Activated T-helper 1 cell treated with anti-CD3 and anti-CD28 coated beads, Interleukin-12 subunit alpha, Interleukin-12 subunit beta, Interleukin-2, Interleukin-4 antibody, amounts not matched to agents 30 ng/mL and 10 ng/mL and 1 ng/mL, durations not matched to agents 14 hours and 24 hours and 36 hours (primary cell): Measurements from ENCODE around the gene IGIP. TPM values are rescaled to one million over a fixed set of nuclear protein-coding genes. Genes with fewer than 3 reads are reported as not detected.
A peak's percentile ranks its signal among the peaks of the same experiment; 100 is the strongest.

Experiments used
- DNase-seq: peaks from one replicate; pipeline ENCODE4 v3.0.0; 2021; ENCODE audit warnings: low spot score
- H3K27ac Mint-ChIP-seq: one replicate; pipeline ENCODE4 v1.8.0; 2021; ENCODE audit warnings: mild to moderate bottlenecking, mixed read lengths
- H3K27me3 Mint-ChIP-seq: one replicate; pipeline ENCODE4 v1.8.0; 2022; ENCODE audit warnings: mild to moderate bottlenecking, moderate library complexity, mixed read lengths; ENCODE audit not compliant: insufficient read depth
- H3K36me3 Mint-ChIP-seq: one replicate; pipeline ENCODE4 v1.8.0; 2021; ENCODE audit warnings: low read depth, mixed read lengths
- H3K4me1 Mint-ChIP-seq: one replicate; pipeline ENCODE4 v1.8.0; 2021; ENCODE audit warnings: low read depth, mixed read lengths
- H3K4me3 Mint-ChIP-seq: one replicate; pipeline ENCODE4 v1.8.0; 2021; ENCODE audit warnings: mild to moderate bottlenecking, moderate library complexity, mixed read lengths
- H3K9me3 Mint-ChIP-seq: one replicate; pipeline ENCODE4 v1.8.0; 2021; ENCODE audit warnings: mixed read lengths
- intact Hi-C: fragments of 100-400 bp; cut with micrococcal nuclease; formaldehyde crosslinking; loops from one replicate; pipeline ENCODE4 v1.15.1; 2024
- total RNA-seq: library from RNA; stranded (reverse); gene quantifications from 2 replicates; pipeline ENCODE4 v1.2.3, GENCODE V29; 2022

The IGIP gene
- total RNA-seq, 1 donor from 2014 or later = 2.5 TPM

- Mint-ChIP-seq H3K27me3 (peaks cover 11% of the 10 kb centered on the region), H3K4me1 (no peaks in the 10 kb centered on the region), H3K9me3 (no peaks in the 10 kb centered on the region), H3K36me3 (no peaks in the 10 kb centered on the region), H3K4me3 (no peak overlapping the region), H3K27ac (no peak overlapping the region)
- intact Hi-C loops = no loop called here
- DNase-seq = no peak
Observed at GRCh38 chr5:140165101-140165922, 39.6 kb downstream of the IGIP start.

DNA sequence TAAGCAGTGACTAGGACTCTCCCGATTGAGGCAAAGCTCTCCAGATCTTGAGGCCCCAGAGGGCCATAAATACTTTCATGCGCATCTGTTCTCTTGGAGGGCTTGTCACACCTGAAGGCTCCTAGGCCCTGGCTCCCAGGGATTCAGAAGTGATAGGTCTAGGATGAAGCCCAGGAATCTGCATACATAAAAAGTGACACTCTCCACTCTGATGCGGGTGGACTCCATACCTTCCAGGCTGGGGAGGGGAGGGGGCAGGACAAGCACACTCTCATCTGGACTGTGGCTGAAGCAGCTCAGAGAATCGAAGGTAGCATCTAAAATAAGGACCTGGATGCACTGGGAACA, 40.2 kb downstream of the IGIP start:
- Mint-ChIP-seq H3K27me3 (peaks cover 10% of the 10 kb centered on the region), H3K4me3 (no peak overlapping the region), H3K36me3 (no peaks in the 10 kb centered on the region), H3K4me1 (no peaks in the 10 kb centered on the region), H3K9me3 (no peaks in the 10 kb centered on the region), H3K27ac (no peak overlapping the region)
- no peak for DNase-seq
- intact Hi-C loops = no loop called here

- no peaks in the 10 kb centered on the region for H3K36me3 Mint-ChIP-seq
- no peaks in the 10 kb centered on the region for H3K9me3 Mint-ChIP-seq
- no peak overlapping the region for H3K27ac Mint-ChIP-seq
- DNase-seq = no peak
- no peaks in the 10 kb centered on the region for H3K4me1 Mint-ChIP-seq
- H3K4me3 Mint-ChIP-seq = no peak overlapping the region
- intact Hi-C loops = no loop called here
- peaks cover 16% of the 10 kb centered on the region for H3K27me3 Mint-ChIP-seq
Observed at GRCh38 chr5:140166911-140167310, 41.2 kb downstream of the IGIP start.

GRCh38 chr5:140168371-140168770, 42.6 kb downstream of the IGIP start:
- Mint-ChIP-seq H3K4me1 (no peaks in the 10 kb centered on the region), H3K27me3 (peaks cover 18% of the 10 kb centered on the region), H3K27ac (no peak overlapping the region), H3K9me3 (no peaks in the 10 kb centered on the region), H3K4me3 (no peak overlapping the region), H3K36me3 (no peaks in the 10 kb centered on the region)
- no peak for DNase-seq
- intact Hi-C loops = no loop called here

GRCh38 chr5:140169410-140169809, 43.7 kb downstream of the IGIP start:
- no peak for DNase-seq
- intact Hi-C loops = no loop called here
- Mint-ChIP-seq H3K9me3 (no peaks in the 10 kb centered on the region), H3K27me3 (peaks cover 21% of the 10 kb centered on the region), H3K4me1 (peaks cover 6% of the 10 kb centered on the region), H3K36me3 (no peaks in the 10 kb centered on the region), H3K4me3 (no peak overlapping the region), H3K27ac (no peak overlapping the region)

DNA sequence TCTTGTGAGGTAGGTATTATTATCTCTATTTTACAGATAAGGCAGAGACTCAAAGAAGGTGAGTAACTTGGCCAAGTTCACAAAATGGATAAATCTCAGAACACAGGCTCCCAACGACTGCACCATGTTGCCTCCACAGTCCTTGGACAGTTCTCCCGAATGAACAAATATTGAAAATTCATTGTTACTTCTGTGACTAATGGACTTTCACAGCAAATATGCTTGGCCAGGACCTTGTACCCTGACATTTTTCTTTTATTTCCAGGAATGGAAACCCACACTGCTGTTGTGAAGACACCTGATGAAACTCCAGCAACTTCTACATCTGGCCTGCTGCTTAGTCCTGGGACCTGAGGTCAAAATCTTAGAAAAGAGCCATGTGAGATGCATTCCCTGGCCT, 46.7 kb downstream of the IGIP start:
- H3K36me3 Mint-ChIP-seq = no peaks in the 10 kb centered on the region
- DNase-seq = no peak
- peaks cover 18% of the 10 kb centered on the region for H3K4me1 Mint-ChIP-seq
- H3K9me3 Mint-ChIP-seq = no peaks in the 10 kb centered on the region
- H3K4me3 Mint-ChIP-seq = no peak overlapping the region
- H3K27ac Mint-ChIP-seq = no peak overlapping the region
- H3K27me3 Mint-ChIP-seq = peaks cover 19% of the 10 kb centered on the region
- intact Hi-C loops = loop anchor here (5.0 kb wide), 1 partner anchor 1465 kb away; the partner anchor contains the start of genes HDAC3 and RELL2

GRCh38 chr5:140174014-140174413, 48.3 kb downstream of the IGIP start:
- Mint-ChIP-seq H3K4me3 (peak overlapping the region; percentile 78), H3K9me3 (no peaks in the 10 kb centered on the region), H3K27ac (peak overlapping the region; percentile 54), H3K4me1 (peaks cover 18% of the 10 kb centered on the region), H3K36me3 (no peaks in the 10 kb centered on the region), H3K27me3 (peaks cover 19% of the 10 kb centered on the region)
- intact Hi-C loops = loop anchor here (2.0 to 5.0 kb wide), 4 partner anchors 59 to 1463 kb away; partner anchors contain the start of genes HDAC3, IK, NDUFA2 and PURA
- DNase-seq = no peak

DNA sequence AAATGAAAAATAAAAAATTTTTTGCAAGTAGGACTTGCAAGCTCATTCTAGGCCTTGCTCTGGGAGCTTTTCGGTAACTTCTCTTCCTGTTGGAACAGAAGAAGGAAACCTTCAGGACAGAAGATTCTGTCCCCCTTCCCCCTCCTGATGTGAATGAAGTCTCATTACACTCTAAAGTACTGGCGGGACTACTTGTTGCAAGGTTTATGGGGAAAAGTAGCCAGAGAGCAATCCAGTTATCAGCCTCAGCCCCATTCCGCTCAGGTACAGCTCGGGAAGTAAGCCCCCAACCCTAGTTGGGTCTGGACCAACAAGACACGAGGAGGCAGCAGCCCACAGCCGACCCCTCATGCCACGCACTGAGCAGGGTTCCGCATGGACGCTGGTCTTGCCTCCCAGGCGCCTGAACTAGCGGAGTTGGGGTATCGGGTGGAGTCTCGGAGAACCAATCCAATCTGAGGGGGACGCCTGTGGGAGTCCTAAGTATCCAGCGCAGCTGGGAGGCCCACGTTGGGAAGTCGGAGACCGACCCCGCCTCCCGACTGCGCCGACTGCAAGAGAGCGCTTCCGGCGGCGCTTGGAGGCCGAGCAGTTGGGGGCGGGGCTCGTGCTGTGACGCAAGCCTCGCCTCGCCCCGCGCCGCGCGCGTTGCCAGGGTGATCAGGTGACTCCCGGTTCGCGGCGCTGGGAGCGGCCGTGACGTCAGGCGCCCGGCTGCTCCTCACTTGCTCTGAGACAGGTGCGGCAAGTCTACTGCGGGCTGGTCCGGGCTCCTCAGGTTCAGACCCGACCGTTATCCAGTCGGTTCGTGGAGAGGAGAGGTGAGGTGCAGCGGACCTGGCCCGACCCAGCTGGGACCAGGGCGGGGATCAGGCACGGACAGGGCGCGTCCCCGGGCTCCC, 49.0 kb downstream of the IGIP start, which contains the start of gene CYSTM1:
Gene CYSTM1 (plus strand): TSS at position 724 of the 902 bp plus-strand sequence. CDS start 19,278 bp downstream, outside the sequence.
- peak within 1 kb of the TSS; percentile 92 for H3K27ac Mint-ChIP-seq
- no peaks in the 10 kb centered on the region for H3K36me3 Mint-ChIP-seq
- peak within 1 kb of the TSS; percentile 94 for H3K4me3 Mint-ChIP-seq
- H3K27me3 Mint-ChIP-seq = peaks cover 19% of the 10 kb centered on the region
- no peaks in the 10 kb centered on the region for H3K9me3 Mint-ChIP-seq
- intact Hi-C loops = loop anchor here (1.0 to 5.0 kb wide), 13 partner anchors 17 to 1463 kb away; partner anchors contain the start of genes ANKHD1, APBB3, HARS1 and HARS2
- peaks cover 18% of the 10 kb centered on the region for H3K4me1 Mint-ChIP-seq
- peak; percentile 95 for DNase-seq

DNA sequence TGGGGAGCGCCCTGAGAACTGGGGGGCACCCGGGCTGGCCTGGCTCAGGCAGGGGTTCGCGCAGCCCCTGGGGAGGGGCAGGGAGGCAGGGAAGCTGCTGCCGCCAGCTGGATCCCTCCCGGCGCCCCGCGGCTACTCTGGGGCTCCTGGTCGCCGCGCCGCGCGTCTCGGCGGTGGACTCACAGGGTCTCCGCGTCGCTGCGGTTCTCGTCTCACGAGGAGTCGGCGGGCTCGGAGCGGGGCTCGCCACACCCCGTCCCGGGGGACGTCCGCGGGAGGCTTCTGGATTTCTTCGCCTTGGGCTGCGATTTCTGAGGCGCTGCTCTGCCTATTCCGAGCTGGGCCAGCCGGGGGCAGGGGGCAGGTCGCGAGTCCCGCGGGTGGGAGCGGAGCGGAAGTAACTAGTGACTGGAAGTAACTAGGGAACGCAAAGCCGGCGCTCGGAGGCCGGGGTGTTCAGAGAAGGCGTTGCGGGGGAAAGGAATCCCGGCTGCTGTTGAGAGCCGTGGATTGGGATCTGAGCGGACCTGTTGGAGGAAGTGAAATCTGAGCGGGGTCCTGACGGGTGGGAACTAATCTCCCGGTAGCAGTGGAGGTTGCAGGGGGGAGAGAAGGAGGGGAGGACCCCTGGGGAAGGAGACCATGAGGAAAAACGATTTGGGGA, 49.8 kb downstream of the IGIP start:
- Mint-ChIP-seq H3K9me3 (no peaks in the 10 kb centered on the region), H3K4me3 (peak overlapping the region; percentile 94), H3K27ac (peak overlapping the region; percentile 92), H3K27me3 (peaks cover 19% of the 10 kb centered on the region), H3K4me1 (peaks cover 18% of the 10 kb centered on the region), H3K36me3 (no peaks in the 10 kb centered on the region)
- intact Hi-C loops = loop anchor here (1.0 to 5.0 kb wide), 12 partner anchors 18 to 537 kb away; partner anchors contain the start of genes ANKHD1, APBB3, HARS1 and HARS2
- peak; percentile 53 for DNase-seq

GRCh38 chr5:140176031-140176387, 50.3 kb downstream of the IGIP start:
- peak overlapping the region; percentile 85 for H3K4me3 Mint-ChIP-seq
- H3K36me3 Mint-ChIP-seq = no peaks in the 10 kb centered on the region
- intact Hi-C loops = loop anchor here (5.0 kb wide), 3 partner anchors 46 to 536 kb away; partner anchors contain the start of gene HBEGF
- peak overlapping the region; percentile 92 for H3K27ac Mint-ChIP-seq
- H3K27me3 Mint-ChIP-seq = peaks cover 19% of the 10 kb centered on the region
- DNase-seq = no peak
- H3K9me3 Mint-ChIP-seq = no peaks in the 10 kb centered on the region
- H3K4me1 Mint-ChIP-seq = peaks cover 22% of the 10 kb centered on the region

DNA sequence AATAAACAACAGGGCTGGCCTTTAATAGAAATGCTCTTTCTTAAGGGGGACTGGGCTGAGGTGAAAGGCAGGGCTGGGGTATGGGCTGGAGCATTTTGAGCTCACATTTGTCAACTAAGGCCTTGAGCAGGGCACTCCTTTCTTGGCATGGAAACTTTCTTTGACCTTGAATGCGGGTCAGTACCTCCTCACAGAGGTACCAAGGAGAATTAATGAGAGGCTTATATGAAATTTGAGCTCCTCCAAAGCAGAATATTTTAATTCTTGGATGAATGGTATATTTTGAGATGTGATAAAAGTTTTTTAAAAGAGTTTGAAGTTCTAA, 52.3 kb downstream of the IGIP start:
- no peak overlapping the region for H3K27ac Mint-ChIP-seq
- intact Hi-C loops = loop anchor here (5.0 kb wide), 3 partner anchors 44 to 534 kb away; partner anchors contain the start of gene HBEGF
- no peak overlapping the region for H3K4me3 Mint-ChIP-seq
- no peaks in the 10 kb centered on the region for H3K36me3 Mint-ChIP-seq
- peaks cover 26% of the 10 kb centered on the region for H3K4me1 Mint-ChIP-seq
- no peaks in the 10 kb centered on the region for H3K9me3 Mint-ChIP-seq
- no peak for DNase-seq
- H3K27me3 Mint-ChIP-seq = peaks cover 10% of the 10 kb centered on the region

GRCh38 chr5:140178482-140179116, 52.9 kb downstream of the IGIP start:
- no peak for DNase-seq
- intact Hi-C loops = loop anchor here (5.0 kb wide), 3 partner anchors 44 to 534 kb away; partner anchors contain the start of gene HBEGF

More at GRCh38 chr5:140178482-140179116, 52.9 kb downstream of the IGIP start:
- Mint-ChIP-seq H3K36me3 (no peaks in the 10 kb centered on the region), H3K27me3 (peaks cover 6% of the 10 kb centered on the region), H3K4me1 (peaks cover 26% of the 10 kb centered on the region), H3K27ac (no peak overlapping the region), H3K4me3 (no peak overlapping the region), H3K9me3 (no peaks in the 10 kb centered on the region)
